T-helper 2 cell (primary cell): ENCODE measurements around the gene MIPOL1.

Source experiments
- DNase-seq, 5 experiments: peaks; one replicate each; pipeline versions ENCODE4 v3.0.0 to v3.0.0-alpha.2; 2012 to 2022

Gene MIPOL1

DNA sequence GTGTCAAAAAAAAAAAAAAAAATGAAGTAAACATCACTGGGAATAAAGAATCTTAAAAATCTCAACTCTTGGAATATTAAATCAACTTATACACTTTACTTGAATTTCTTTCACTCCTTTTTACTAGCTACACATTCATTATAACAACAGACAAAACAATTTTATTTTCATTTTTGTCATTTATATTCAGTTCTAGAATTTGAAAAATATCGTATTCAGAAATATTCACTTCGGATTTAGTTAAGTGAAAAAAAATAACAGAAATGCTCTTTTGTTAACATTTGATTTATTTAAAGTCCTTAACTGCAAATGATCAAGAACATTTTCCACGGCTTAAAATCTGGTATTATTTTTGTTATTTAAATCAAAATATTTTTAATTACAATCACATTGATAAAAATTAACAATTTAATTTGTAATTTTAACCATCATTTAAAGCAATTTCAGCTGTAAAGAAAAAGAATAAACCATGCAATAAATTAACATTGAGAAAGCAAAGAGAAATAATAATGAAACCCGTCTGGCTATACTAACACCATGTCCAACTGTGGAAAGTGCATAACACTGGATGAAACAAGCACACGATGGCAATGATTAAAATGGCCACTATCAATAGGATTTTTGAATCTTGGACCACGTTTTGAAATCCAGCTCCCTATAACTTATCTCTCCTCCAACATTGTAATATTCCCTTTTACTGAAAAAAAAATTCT, 392.1 kb downstream of the MIPOL1 start:
- no peak for DNase-seq

DNA sequence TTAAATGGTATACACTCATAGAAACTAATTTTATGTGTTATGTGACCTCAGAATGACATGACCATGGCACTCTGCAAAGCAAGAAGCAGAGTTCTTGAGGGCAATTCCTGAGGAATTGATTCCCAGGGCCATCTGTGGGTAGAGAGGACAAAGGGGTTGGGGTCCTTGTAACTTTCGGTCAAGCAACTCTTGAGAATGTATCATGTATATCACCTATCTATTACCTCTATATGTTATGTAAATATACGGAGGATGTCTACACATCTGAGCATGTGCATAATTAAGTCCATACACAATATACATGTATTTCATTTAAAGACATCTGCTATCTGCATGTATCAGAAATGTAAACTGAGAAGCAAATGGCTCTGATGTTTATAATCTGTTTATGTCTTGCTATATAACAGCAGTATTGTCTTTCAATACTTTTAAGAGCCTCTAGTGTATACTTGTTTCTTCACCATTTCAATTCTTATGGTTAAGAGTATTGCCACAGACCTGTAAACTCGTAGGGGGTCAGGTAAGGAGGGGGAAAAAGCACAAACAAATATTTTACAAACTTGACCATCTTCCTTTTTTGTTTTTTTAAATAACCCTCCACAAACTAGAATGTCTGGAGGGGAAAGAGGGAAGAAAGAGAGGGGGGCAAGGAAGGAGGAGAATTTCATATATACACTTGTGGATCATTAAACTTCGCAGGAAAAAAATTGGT, 392.8 kb downstream of the MIPOL1 start:
- DNase-seq, result no peak

DNA sequence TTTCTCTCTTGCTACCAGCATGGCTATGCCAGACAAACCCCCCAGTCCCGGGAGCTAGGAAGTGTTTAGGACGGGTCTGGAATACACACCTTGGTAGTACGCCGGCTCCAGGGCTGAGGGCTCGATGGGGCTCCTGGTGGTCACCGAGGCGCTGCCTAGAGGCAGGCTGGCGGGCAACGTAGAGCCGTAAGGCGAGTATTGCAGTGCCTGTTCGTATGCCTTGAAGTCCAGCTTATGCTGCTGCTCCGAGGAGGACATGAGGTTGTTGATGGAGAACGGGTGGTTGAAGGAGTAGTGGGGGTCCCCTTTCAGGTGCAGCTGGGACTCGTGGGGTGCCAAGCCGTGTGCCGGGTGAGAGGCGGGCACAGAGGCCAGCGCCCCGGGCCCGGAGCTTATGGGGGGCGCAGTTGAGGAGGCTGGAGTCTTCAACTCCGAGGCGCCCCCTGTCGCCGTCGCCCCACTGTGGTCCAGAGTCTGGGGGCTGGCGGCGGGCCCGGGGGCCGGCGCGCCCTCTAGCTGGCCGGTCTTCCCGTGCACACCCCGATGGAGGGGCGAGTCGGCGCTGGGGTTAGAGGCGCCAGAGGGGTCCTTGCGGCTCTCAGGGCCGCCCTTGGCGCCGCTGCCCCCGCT, 393.7 kb downstream of the MIPOL1 start:
- DNase-seq, result no peak

DNA sequence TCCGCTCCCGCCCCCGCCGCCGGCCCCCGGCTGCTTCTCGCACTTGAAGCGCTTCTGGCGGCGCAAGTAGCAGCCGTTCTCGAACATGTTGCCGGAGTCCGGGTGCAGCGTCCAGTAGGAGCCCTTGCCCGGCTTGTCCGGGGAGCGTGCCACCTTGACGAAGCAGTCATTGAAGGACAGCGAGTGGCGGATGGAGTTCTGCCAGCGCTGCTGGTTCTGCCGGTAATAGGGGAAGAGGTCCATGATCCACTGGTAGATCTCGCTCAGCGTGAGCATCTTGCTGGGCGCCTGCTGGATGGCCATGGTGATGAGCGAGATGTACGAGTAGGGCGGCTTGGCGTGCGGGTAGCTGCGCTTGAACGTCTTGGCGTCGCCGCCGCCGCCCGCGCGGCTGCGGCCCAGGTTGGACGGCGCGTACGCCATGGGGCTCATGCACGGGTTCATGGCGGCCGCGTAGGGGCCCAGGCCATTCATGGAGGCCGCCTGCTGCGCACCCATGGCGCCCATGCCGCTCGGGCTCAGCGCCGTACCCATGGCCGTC, 394.3 kb downstream of the MIPOL1 start:
- DNase-seq, result no peak

DNA sequence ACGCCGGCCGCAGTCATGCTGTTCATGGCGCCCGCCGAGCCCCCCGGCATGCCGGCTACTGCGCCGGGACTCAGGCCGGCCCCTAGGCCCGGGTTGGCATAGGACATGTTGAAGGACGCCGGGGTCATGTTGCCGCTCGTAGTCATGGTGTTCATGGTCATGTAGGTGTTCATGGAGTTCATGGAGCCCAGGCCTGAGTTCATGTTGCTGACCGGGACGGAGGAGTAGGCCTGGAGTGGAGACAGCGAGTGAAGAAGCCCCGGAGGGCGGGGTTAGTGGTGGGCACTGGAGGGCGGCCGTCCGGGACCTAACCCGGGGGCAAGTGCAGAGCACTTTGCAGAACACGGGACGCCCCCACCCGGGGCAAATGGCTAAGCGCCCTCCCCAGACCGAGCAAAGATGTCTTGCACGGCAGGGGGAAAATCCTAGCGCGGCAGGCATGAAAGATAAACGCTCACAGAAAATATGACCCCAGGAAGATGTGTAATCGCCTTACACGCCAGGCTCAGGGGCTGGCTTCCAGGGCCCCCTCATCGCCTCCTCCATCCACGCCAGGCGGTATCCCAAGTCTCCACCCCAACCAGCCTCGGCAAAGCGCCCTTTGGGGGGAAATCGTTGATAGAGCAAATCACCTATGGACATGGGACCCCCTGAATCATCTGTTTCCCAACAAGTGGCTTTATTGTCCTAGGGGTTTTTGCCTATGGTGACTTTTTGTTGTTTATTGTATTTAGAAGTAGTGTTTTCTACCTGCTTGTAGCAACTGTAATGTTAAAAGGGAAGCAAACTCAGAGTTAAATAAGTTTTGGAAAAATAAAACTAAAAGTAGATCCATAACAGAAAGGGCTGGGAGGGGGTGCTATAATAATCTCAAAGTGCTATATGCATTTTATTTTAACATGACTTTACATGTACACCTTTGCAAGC, 395.0 kb downstream of the MIPOL1 start:
- no peak for DNase-seq

DNA sequence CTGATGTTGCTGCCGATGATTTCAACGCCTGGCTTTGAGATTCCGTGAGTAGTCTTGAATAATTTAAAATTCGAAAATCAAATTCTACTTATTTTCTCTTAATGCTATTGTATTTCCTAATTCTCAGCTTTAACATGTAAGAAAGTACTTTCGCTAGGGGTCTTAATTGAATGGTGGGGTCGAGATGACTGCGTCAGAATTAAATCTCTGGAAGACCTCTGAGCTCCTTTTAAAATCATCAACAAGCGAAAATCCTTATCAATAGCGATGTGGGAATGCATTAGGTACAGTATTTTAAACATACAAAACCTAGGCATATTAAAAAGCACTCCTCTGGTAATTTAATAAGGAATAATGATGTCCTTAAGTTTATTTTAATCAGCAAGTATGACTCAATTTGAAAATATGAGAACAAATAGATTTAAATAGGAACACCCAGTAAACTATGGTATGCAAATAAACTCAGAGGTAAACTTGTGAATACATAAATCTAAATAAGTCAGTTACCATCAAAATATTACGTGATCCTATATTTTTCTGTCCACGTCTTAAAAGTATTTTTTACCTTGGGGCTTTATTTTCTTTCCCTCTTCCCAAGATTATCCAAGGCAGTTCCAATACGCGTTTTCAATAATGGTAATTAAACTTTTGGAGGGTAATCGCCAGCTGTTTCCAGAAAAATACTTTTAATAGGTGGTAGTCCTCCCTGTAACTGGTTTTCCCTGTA, 395.9 kb downstream of the MIPOL1 start:
- DNase-seq, result no peak

DNA sequence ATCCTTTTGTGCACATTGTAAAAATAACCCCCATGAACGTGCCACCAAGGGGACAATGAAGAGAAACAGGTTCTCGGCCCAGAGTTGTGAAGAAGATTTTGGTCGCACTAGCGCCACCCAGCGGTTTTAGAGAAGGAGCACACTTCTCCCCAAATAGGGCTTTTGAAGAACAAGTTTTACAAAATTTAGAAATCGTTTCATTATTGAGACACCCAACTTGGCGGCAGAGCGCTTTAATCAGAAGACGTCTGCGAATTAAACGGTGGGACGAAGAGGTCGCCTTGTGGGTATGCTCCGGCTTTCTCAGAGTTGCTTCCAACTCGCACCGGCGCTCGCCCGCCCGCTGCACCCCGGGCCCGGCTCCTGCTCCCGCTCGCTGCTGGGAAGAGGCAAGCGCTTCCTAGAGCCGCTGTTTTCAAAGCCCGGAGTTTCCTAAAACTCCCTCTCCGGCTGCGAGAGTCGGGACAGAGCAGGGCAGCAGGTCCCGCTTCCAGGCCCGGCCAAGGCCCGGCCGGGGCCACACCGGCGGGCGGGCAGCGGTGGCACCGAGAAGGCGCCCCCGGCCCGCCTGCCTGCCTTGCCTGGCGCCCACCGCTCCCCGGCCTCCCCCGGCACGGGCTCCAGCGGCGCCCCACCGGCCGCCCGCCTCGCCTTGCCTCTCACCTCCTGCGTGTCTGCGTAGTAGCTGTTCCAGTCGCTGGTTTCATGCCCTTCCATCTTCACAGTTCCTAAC, 396.7 kb downstream of the MIPOL1 start:
- DNase-seq, result peak in 1 of 5 experiments; percentile 74

DNA sequence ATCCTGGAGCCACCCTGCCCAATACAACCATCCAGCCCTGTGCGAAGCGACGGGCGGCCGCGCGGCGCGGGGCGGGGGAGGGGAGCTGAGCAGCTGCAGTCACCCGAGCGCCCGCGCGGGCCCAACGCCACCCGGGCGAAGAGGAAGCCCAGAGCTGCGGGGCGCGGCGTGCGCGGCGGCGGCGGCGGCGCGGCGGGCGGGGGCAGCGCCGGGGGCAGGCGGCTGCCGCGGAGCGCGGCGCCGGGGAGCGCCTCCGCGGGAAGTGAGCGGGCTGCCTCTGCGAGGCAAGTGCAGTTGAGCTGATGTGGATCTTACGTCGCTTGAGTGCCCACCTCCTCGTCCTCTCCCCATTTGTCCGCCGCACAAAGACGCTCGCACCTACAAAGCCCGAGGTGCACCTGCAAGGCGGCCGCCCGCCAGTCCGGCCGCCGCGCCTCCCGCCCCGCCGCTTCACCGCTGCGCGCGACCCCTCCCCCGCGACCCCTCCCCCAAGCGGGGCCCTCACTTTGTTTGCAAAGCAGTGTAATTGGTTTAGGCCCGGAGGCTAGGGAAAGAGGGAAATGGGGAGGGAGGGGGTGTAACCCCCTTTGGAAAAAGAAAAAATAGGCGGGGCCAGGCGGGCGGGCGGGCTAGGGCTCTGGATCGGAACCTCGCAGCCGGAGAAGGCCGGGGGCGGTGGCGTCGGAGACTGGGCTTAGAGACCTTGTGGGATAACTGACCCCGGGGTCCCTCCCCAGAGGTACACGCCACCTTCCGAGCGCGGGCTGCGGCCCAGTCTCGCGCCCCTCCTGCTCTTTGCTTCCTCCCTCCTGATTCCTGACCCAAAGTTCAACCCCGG, 397.5 kb downstream of the MIPOL1 start, which contains the start of the genes FOXA1 and TTC6:
Gene FOXA1, minus strand, starts transcription at position 279 of the 838 bp plus-strand sequence. Its CDS starts 277 bp downstream, at position 2.
Gene TTC6, plus strand, starts transcription at position 659 of the 838 bp plus-strand sequence. CDS start 26,436 bp downstream, outside the sequence.
- peak in 1 of 5 experiments; percentile 40 for DNase-seq

DNA sequence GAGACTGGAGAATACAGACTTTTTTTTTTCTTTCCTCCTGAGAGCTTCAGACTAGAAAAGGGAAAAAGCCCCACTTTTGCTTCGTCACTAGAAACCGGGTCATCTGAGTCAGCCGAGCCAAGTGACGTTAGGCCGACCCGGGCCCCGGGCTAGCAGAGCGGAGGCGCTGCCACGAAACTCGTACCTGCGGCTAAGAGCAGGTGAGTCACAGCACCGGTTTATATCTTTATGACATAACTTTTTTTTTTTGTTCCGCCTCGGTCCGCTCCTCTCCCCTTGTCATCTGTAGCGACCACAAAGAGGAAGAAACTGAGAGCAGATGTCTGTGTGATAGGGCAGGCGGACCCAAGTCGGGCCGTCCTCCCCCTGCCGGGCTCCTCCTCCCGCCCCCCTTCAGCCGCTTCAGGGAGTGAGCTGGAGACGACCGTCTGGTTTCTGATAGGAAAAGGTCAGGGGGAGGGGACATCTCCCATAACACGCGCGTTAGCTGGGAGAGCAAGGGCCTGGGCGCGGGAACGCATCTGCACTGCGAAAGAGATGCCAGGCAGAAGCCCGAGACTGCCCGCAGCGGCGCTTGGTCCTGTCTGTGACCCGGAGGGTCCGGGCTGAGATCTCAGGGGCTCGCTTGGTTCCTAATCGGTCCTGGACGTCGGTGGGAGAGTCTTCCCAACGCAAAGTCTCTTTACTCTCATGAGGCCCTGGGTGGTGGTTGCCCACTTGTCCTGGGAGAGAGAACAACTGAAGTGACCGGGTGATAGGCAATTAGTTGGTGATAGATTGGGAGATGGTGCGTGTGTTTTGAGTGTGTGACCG, 398.3 kb downstream of the MIPOL1 start:
- peak in 3 of 5 experiments; percentile 21 to 70 (median 39) for DNase-seq

DNA sequence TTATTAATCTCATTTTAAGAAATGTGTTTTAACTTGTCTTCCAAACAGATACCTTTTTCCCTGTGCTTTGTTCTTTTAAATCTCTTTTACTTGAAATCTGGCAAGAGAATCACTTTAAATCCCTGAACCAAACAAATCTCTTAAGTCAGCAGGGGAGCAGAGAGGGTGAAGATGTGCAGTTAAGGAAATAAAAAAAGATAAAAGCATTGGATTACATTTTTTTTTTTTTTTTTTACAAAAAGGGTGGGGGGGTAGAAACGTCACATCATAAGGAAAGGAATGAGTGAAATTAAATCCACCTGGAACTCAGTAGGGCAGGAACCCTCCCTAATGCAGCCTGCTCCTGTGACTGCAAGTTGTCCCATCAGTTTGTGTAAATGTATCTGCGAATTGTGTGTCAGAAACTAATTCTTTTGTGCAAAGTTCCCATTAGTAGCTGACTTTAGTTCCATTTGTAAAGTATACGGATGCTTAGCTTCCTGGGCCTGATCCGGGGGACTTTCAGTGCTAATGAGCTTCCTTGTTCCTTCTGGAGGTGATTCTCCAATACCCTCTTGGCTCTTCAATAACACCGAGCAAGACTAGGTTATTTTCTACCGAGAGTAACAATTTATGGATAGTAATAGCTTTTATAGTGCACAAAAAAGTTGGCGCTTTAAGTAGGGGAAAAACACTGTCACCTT, 399.2 kb downstream of the MIPOL1 start:
- no peak for DNase-seq

DNA sequence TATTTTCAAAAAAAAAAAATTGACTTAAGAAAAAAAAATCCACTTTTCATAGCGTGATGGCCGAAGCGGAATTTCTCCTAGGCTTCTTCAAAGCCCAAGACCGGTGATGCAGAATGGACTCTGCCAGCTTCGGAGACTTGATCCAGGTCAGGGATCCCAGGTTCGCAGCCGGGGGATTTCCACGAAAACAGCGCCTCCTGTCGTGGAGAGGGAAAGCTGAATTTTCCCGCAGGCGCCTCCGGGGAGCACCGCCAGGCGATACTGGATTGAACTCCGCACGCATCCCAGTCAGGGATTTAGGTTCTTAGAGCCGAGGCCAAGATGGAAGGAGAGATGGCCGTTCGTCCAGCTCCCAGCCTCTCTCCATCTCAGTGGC, 399.8 kb downstream of the MIPOL1 start:
- no peak for DNase-seq

DNA sequence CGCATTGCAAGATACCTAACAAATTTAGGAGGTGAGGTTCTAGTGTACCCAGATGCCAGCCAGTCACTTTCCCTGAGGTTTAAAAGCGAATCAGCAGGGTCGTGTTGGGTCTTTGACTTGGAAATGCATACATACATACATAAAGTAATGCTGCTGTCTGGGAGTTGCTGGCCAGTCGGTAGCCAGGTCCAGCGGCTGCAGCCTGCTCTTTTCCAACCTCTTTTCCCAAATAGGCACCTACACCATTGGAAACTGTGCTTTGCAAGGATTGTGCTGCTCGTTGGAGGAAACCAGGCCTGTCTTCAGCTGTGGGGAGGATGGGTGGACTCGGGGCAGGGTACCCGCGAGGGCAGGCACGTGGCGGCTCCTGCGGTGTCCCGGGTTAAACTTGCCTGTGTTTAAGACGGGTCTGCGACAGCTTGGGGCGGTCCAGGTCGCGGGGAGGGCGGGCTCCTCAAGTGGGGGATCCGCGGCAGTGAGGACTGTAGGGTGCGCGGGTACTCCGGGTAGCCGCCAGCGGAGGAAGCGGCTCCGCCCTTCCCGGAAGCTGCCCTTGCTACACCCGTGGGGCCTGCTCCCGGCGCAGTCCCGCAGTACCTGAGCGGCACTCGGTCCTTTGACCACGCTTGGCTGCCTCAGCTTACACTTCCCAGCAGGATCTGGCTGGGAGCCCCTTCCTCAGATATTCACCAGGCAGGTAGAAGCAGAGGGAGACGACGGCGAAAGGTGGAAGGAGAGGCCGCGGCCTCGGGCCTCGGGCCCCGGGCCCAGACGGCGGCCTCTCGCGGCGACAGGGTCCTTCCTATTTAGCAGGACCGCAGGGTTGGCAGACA, 400.4 kb downstream of the MIPOL1 start:
- no peak for DNase-seq

DNA sequence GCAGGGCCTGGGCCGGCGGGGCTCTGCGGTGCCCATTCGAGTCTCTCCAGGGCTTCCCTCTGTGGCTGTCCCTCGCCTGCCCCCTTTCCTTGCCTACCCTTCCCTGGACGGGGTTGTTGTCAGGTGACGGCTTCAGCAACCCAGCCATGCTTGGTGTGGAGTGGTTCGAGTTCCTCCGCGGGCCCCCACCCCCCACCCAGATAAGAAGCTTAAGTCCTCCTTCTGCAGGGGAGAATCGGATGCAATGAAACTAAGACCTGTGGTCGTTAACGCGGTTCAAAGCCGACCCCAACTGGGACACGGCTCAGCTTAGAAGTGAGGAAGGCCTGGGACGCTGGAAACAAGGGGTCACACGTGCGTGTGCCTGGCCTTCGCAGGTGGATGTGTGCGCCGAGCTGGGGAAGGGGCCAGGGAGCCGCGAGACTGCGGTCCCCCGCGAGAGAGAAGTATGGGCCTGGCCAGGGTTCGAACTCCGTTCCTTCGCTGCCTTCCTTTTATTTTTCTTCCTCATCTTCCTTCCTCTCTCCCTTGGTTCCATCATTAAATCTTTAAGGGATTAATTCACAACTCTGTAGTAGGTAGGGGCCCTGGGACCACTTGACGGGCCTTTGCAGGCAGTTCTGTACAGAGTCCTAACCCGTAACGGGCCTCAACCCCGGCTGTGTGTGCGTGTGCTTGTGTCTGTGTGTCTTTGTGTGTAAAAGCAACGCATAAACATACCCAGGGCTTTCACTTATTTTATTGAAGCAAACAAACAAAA, 401.2 kb downstream of the MIPOL1 start:
- no peak for DNase-seq

DNA sequence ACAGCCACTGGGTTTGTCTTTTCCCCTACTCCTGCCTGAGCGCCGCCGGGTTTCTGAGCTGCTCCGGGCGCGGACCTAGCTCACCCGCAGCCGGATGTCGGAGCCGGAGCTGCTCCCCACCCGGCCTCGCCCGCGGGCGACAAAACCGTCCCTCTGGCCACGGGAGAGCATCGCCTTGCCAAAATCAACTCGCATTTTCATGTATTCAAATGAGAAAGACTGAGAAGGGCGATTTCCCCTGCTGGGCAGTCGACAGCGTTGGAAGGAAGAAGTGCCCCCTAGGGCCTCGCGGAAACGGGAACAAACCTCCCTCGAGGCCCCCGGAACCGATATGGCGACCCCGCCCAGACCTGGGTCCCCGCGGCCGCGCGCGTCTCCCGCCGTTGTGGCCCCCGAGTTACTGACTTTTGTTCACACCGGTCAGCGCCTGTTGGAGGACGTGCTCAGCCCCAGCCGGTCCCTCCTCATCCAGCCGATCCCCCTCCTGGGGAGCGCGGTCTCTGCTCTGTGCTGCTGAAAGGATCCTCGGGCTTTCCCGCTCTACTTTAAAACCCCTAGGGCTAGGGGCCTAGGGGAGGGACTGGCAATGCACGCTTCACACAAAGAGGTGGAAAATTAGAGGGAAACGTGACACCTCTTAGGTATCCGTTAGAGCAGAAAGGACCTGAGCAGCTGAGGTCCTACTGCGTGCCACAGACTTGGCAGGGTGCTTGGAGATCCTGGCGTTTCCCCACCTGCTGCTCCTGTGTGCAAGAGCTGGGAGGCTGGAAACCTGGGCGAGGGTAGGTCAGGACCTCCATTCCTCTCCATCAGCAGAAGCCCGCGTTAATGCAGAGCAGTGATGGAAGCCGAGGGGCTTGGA, 402.0 kb downstream of the MIPOL1 start:
- DNase-seq, result no peak
